Activated naive CD8-positive, alpha-beta T cell treated with anti-CD3 and anti-CD28 coated beads, Interleukin-2, amount 50 U/mL, for 24 hours (primary cell): ENCODE results near the gene BRIP1.
"Not testable (repeated sequence)": the region's sequence is repeated elsewhere in the genome, so short reads cannot be mapped to it uniquely, and the experiment has no call there.

Source experiments
- ATAC-seq: fragments of 150-1000 bp; cut with Tn5 transposase; one replicate; pipeline ENCODE4 v1.10.0; 2021
- DNase-seq: peaks from one replicate; pipeline ENCODE4 v3.0.0; 2021
- H3K27ac Mint-ChIP-seq: one replicate; pipeline ENCODE4 v1.8.0; 2021; ENCODE audit warnings: mild to moderate bottlenecking, mixed read lengths
- H3K27me3 Mint-ChIP-seq: one replicate; pipeline ENCODE4 v1.8.0; 2021; ENCODE audit warnings: mixed read lengths
- H3K36me3 Mint-ChIP-seq: one replicate; pipeline ENCODE4 v1.8.0; 2021; ENCODE audit warnings: low read depth, mixed read lengths
- H3K4me1 Mint-ChIP-seq: one replicate; pipeline ENCODE4 v1.8.0; 2021; ENCODE audit warnings: mixed read lengths
- H3K4me3 Mint-ChIP-seq: one replicate; pipeline ENCODE4 v1.8.0; 2021; ENCODE audit warnings: mild to moderate bottlenecking, moderate library complexity, mixed read lengths
- H3K9me3 Mint-ChIP-seq: one replicate; pipeline ENCODE4 v1.8.0; 2021; ENCODE audit warnings: mixed read lengths

The BRIP1 gene

GRCh38 chr17:61736438-61736837 is 126.9 kb downstream of the BRIP1 start:
- peaks cover 3% of the 10 kb centered on the region for H3K9me3 Mint-ChIP-seq
- no peak for ATAC-seq
- peaks cover 34% of the 10 kb centered on the region for H3K36me3 Mint-ChIP-seq
- no peaks in the 10 kb centered on the region for H3K27me3 Mint-ChIP-seq
- no peak overlapping the region for H3K4me3 Mint-ChIP-seq
- H3K27ac Mint-ChIP-seq: no peak overlapping the region
- no peak for DNase-seq
- no peaks in the 10 kb centered on the region for H3K4me1 Mint-ChIP-seq

GRCh38 chr17:61735807-61736206 is 127.5 kb downstream of the BRIP1 start:
- Mint-ChIP-seq H3K27me3 (no peaks in the 10 kb centered on the region), H3K9me3 (no peaks in the 10 kb centered on the region), H3K36me3 (peaks cover 28% of the 10 kb centered on the region), H3K4me1 (no peaks in the 10 kb centered on the region), H3K4me3 (no peak overlapping the region), H3K27ac (no peak overlapping the region)
- DNase-seq (no peak), ATAC-seq (no peak)

- Mint-ChIP-seq H3K9me3 (no peaks in the 10 kb centered on the region), H3K36me3 (peaks cover 20% of the 10 kb centered on the region), H3K4me1 (no peaks in the 10 kb centered on the region), H3K4me3 (no peak overlapping the region), H3K27ac (no peak overlapping the region), H3K27me3 (no peaks in the 10 kb centered on the region)
- DNase-seq (no peak), ATAC-seq (no peak)
Observed at GRCh38 chr17:61734466-61734865, 128.9 kb downstream of the BRIP1 start.

DNA sequence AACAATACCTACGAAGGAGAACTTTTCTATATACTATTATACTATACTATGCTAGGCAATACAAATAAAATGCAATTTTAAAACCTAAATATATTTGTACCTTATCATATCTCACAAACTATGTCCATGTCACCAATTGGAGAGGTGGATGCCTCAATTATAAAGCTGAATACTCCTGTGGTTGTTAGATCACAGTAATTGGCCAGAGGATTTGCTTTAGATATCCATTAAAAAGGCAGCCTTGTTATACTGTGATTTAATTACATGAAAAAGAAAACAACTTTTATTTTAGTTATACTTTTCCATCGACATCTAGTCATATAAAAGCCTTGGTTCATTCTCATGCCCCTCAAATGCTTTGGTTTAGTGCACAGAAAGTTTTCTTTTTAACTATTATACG is 129.3 kb downstream of the BRIP1 start:
- Mint-ChIP-seq H3K4me1 (no peaks in the 10 kb centered on the region), H3K27me3 (no peaks in the 10 kb centered on the region), H3K27ac (no peak overlapping the region), H3K4me3 (no peak overlapping the region), H3K36me3 (peaks cover 18% of the 10 kb centered on the region), H3K9me3 (no peaks in the 10 kb centered on the region)
- DNase-seq (no peak), ATAC-seq (no peak)

DNA sequence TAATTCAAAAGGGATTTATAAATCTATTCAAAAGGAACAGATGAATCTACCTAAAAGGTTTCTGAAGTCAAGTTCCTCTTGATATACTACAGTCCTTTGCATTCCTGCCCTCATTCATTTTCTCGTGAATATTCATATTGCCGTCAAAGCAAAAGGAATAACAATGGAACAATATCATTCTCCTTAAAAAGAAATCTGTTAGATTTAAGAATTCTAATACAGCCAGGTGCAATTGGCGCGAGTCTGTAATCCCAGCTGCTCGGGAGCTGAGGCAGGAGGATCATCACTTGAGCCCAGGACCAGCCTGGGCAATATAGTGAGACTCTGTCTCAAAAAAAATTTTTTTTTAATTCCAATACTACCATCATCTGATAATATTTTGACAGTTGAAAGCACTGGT is 130.3 kb downstream of the BRIP1 start:
- Mint-ChIP-seq H3K27ac (no peak overlapping the region), H3K36me3 (peaks cover 14% of the 10 kb centered on the region), H3K27me3 (no peaks in the 10 kb centered on the region), H3K9me3 (no peaks in the 10 kb centered on the region), H3K4me3 (no peak overlapping the region), H3K4me1 (no peaks in the 10 kb centered on the region)
- ATAC-seq (no peak), DNase-seq (no peak)

- DNase-seq (no peak), ATAC-seq (no peak)
- H3K4me3 Mint-ChIP-seq: no peak overlapping the region
- no peaks in the 10 kb centered on the region for H3K9me3 Mint-ChIP-seq
- peaks cover 7% of the 10 kb centered on the region for H3K36me3 Mint-ChIP-seq
- no peaks in the 10 kb centered on the region for H3K27me3 Mint-ChIP-seq
- no peak overlapping the region for H3K27ac Mint-ChIP-seq
- H3K4me1 Mint-ChIP-seq: no peaks in the 10 kb centered on the region
Observed at GRCh38 chr17:61732169-61732568, 131.2 kb downstream of the BRIP1 start.

DNA sequence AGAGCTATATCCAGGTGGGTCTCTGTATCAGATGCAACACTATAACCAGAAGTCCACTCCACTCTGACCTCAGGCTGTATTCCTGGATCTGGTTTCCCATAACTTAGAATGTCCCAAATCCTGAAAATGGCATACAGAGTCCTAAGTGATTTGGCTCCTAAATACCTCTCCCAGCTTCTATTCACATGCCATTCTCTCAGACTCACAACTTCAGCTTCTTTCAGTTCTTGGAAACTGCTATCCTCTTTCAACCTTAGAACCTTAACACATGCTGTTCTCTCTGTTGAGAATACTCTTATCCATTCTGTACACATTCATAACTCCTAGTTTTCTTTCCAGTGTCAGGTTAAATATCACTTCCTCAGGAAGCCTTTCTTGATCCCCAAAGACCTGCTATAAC is 132.0 kb downstream of the BRIP1 start:
- no peaks in the 10 kb centered on the region for H3K27me3 Mint-ChIP-seq
- DNase-seq: no peak
- ATAC-seq: no peak
- H3K9me3 Mint-ChIP-seq: no peaks in the 10 kb centered on the region
- H3K36me3 Mint-ChIP-seq: peaks cover 5% of the 10 kb centered on the region
- H3K27ac Mint-ChIP-seq: no peak overlapping the region
- no peaks in the 10 kb centered on the region for H3K4me1 Mint-ChIP-seq
- H3K4me3 Mint-ChIP-seq: no peak overlapping the region

- DNase-seq: no peak
- H3K36me3 Mint-ChIP-seq: peaks cover 7% of the 10 kb centered on the region
- H3K4me1 Mint-ChIP-seq: no peaks in the 10 kb centered on the region
- no peaks in the 10 kb centered on the region for H3K27me3 Mint-ChIP-seq
- no peaks in the 10 kb centered on the region for H3K9me3 Mint-ChIP-seq
- no peak overlapping the region for H3K4me3 Mint-ChIP-seq
- no peak for ATAC-seq
- no peak overlapping the region for H3K27ac Mint-ChIP-seq
Observed at GRCh38 chr17:61729690-61730268, 133.5 kb downstream of the BRIP1 start.

- ATAC-seq: no peak
- Mint-ChIP-seq H3K27me3 (no peaks in the 10 kb centered on the region), H3K4me1 (no peaks in the 10 kb centered on the region), H3K27ac (no peak overlapping the region), H3K9me3 (no peaks in the 10 kb centered on the region), H3K4me3 (no peak overlapping the region), H3K36me3 (peaks cover 7% of the 10 kb centered on the region)
- DNase-seq: no peak
Observed at GRCh38 chr17:61728297-61728836, 135.0 kb downstream of the BRIP1 start.

DNA sequence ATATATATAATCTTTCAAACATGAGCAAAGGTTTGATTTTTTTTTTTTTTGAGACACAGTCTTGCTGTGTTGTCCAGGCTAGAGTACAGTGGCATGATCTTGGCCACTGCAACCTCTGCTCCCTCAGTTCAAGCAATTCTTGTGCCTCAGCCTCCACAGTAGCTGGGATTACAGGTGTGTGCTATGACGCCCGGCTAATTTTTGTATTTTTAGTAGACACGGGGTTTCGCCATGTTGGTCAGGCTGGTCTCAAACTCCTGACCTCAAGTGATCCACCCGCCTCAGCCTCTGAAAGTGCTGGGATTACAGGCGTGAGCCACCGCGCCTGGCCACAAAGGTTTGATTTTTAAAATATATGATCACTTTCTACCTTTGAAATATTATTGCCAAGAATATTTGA is 135.5 kb downstream of the BRIP1 start:
- H3K4me1 Mint-ChIP-seq, H3K27ac Mint-ChIP-seq, DNase-seq, H3K27me3 Mint-ChIP-seq, H3K4me3 Mint-ChIP-seq, H3K36me3 Mint-ChIP-seq, ATAC-seq, H3K9me3 Mint-ChIP-seq: not testable (repeated sequence)

- Mint-ChIP-seq H3K36me3 (peaks cover 7% of the 10 kb centered on the region), H3K4me1 (no peaks in the 10 kb centered on the region), H3K4me3 (no peak overlapping the region), H3K27me3 (no peaks in the 10 kb centered on the region), H3K27ac (no peak overlapping the region), H3K9me3 (no peaks in the 10 kb centered on the region)
- ATAC-seq: no peak
- DNase-seq: no peak
Observed at GRCh38 chr17:61726977-61727376, 136.4 kb downstream of the BRIP1 start.

DNA sequence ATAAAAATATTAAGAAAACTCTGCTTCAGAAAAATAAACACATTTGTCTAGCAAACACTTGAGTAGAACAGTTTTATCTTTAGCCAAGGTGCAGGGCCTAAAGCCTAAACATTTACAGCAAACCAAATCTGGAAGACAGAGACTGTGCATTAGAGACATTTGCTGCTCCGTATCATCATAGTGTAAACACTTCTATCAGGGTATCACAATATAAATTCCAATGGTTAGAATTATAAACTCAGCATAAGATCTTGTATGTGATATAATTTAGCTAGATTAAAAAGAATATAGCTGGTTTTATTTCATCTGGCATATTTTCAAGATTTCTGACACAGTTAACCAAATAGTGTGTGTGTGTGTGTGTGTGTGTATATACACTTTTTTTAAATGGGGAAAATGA is 138.6 kb downstream of the BRIP1 start:
- H3K27me3 Mint-ChIP-seq: no peaks in the 10 kb centered on the region
- H3K4me3 Mint-ChIP-seq: no peak overlapping the region
- no peak for DNase-seq
- ATAC-seq: no peak
- no peaks in the 10 kb centered on the region for H3K9me3 Mint-ChIP-seq
- H3K4me1 Mint-ChIP-seq: no peaks in the 10 kb centered on the region
- H3K27ac Mint-ChIP-seq: no peak overlapping the region
- H3K36me3 Mint-ChIP-seq: peaks cover 11% of the 10 kb centered on the region

- H3K9me3 Mint-ChIP-seq: no peaks in the 10 kb centered on the region
- H3K27ac Mint-ChIP-seq: no peak overlapping the region
- peaks cover 12% of the 10 kb centered on the region for H3K36me3 Mint-ChIP-seq
- H3K27me3 Mint-ChIP-seq: no peaks in the 10 kb centered on the region
- no peak overlapping the region for H3K4me3 Mint-ChIP-seq
- DNase-seq: no peak
- H3K4me1 Mint-ChIP-seq: no peaks in the 10 kb centered on the region
- ATAC-seq: no peak
Observed at GRCh38 chr17:61723914-61724313, 139.4 kb downstream of the BRIP1 start.

- no peak for DNase-seq
- H3K36me3 Mint-ChIP-seq: peaks cover 10% of the 10 kb centered on the region
- peaks cover 1% of the 10 kb centered on the region for H3K9me3 Mint-ChIP-seq
- no peaks in the 10 kb centered on the region for H3K27me3 Mint-ChIP-seq
- no peak for ATAC-seq
- H3K4me3 Mint-ChIP-seq: no peak overlapping the region
- H3K27ac Mint-ChIP-seq: no peak overlapping the region
- no peaks in the 10 kb centered on the region for H3K4me1 Mint-ChIP-seq
Observed at GRCh38 chr17:61723183-61723582, 140.1 kb downstream of the BRIP1 start.

DNA sequence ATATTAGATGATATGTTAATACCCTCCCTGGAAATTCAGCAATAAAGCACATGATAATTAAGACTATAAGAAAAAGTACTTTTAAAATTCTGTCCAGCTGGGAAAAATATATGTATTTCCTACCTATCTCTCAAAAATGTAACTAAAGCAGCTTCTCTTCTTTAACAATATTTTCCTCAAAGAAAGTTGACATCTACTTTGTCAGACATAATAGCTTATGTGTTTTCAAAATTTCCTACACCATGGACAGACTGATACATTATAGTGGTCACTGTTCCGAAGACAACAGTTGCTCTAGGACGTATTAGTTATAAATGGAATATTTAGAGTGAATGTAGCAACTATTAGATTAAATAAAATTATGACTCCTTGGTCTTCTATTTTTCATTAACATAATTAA is 140.9 kb downstream of the BRIP1 start:
- ATAC-seq: no peak
- H3K27me3 Mint-ChIP-seq: no peaks in the 10 kb centered on the region
- no peak overlapping the region for H3K4me3 Mint-ChIP-seq
- no peaks in the 10 kb centered on the region for H3K4me1 Mint-ChIP-seq
- peaks cover 13% of the 10 kb centered on the region for H3K36me3 Mint-ChIP-seq
- H3K9me3 Mint-ChIP-seq: peaks cover 9% of the 10 kb centered on the region
- no peak for DNase-seq
- no peak overlapping the region for H3K27ac Mint-ChIP-seq
